ENCODE data around the gene CLCA4. TPM values are rescaled to one million over a fixed set of nuclear protein-coding genes. Genes with fewer than 3 reads are reported as not detected.
"Not testable (repeated sequence)": the region's sequence is repeated elsewhere in the genome, so short reads cannot be mapped to it uniquely, and the experiment has no call there.

Gene CLCA4
- total and polyA plus RNA-seq, 10 donors: 0.03 to 0.22 (median 0.09) TPM; not detected in 6

- Histone ChIP-seq H3K9me3 (no peaks in the 10 kb centered on the region), H3K4me3 (no peak overlapping the region), H3K27ac (no peak overlapping the region), H3K4me1 (no peaks in the 10 kb centered on the region), H3K27me3 (replicated peaks in 1 of 7) (no peaks in the 10 kb centered on the region), H3K36me3 (no peaks in the 10 kb centered on the region)
- WGBS, 5 donors: 64 to 76% (median 70%) methylated on average over 3 of the region's 3 CpGs
- DNase-seq: no peak
- intact Hi-C loops (cut with DNase I; ENCODE audit: low total_unique reads): no loop called here
- TF ChIP-seq POLR2A (IDR thresholded peaks at IDR 0.05) (no peak), CTCF (IDR thresholded peaks at IDR 0.05 in 8 of 11, conservative IDR thresholded peaks at IDR 0.05 in 3 of 11) (no peak), POLR2AphosphoS5 (IDR thresholded peaks at IDR 0.05) (no peak)
Observed at GRCh38 chr1:86583593-86583992, 36.7 kb downstream of the CLCA4 start.

DNA sequence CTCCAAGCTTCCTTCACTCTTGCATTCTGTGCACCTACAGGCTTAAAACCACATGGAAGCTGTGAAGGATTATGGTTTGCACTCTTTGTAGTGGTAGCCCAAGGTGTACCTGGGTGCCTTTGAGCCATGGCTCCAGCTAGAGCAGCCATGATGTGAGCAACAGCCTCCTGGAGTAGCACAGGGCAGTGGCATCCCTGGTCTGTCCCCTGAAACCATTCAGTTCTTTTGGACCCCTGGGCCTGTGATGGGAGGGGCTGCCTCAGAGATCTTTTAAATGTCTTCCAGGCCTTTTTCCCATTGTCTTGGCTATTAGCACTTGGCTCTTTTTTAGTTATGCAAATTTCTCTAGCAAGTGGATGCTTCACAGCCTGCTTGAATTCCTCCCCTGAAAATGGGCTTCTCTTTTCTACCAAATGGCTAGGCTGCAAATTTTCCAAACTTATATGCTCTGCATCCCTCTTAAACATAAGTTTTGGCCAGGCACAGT, 47.4 kb downstream of the CLCA4 start:
- no peaks in the 10 kb centered on the region for H3K36me3 ChIP-seq
- intact Hi-C loops (cut with DNase I; ENCODE audit: low total_unique reads): no loop called here
- TF ChIP-seq POLR2A (IDR thresholded peaks at IDR 0.05) (no peak), CTCF (IDR thresholded peaks at IDR 0.05 in 8 of 11, conservative IDR thresholded peaks at IDR 0.05 in 3 of 11) (no peak), POLR2AphosphoS5 (IDR thresholded peaks at IDR 0.05) (no peak)
- H3K9me3 ChIP-seq: peaks cover 0 to 32% (median 25%) of the 10 kb centered on the region in 8 donors
- no peaks in the 10 kb centered on the region for H3K27me3 ChIP-seq (replicated peaks in 1 of 7)
- no peaks in the 10 kb centered on the region for H3K4me1 ChIP-seq
- H3K27ac ChIP-seq: no peak overlapping the region
- no peak overlapping the region for H3K4me3 ChIP-seq
- DNase-seq: no peak

DNA sequence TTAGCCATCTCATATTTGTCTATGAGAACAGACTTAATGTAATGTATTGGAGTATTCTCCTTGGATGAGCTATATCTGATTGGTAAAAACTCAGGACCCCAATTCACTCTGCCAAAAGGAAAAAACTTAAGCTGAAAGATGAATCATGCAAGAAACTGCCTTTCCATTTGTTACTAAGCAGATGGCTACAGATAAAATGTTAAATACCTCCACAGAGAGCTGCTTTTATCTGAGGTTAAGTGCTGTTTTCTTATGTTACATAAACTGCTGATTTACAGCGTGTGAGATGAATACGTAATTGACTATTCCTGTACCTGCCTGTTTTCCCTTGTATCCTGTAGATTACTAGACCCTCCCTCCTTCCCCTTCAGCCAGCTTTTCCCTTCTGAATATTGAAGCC, 49.3 kb downstream of the CLCA4 start:
- Histone ChIP-seq H3K4me3 (no peak overlapping the region), H3K4me1 (no peaks in the 10 kb centered on the region), H3K27me3 (replicated peaks in 1 of 7) (no peaks in the 10 kb centered on the region), H3K36me3 (no peaks in the 10 kb centered on the region), H3K9me3 (peaks cover 0 to 33% (median 29%) of the 10 kb centered on the region in 8 donors), H3K27ac (no peak overlapping the region)
- intact Hi-C loops (cut with DNase I; ENCODE audit: low total_unique reads): no loop called here
- no peak for DNase-seq
- WGBS, 5 donors: 36 to 89% (median 71%) methylated on average over 2 of the region's 2 CpGs
- TF ChIP-seq CTCF (IDR thresholded peaks at IDR 0.05 in 8 of 11, conservative IDR thresholded peaks at IDR 0.05 in 3 of 11) (no peak), POLR2AphosphoS5 (IDR thresholded peaks at IDR 0.05) (no peak), POLR2A (IDR thresholded peaks at IDR 0.05) (no peak)

DNA sequence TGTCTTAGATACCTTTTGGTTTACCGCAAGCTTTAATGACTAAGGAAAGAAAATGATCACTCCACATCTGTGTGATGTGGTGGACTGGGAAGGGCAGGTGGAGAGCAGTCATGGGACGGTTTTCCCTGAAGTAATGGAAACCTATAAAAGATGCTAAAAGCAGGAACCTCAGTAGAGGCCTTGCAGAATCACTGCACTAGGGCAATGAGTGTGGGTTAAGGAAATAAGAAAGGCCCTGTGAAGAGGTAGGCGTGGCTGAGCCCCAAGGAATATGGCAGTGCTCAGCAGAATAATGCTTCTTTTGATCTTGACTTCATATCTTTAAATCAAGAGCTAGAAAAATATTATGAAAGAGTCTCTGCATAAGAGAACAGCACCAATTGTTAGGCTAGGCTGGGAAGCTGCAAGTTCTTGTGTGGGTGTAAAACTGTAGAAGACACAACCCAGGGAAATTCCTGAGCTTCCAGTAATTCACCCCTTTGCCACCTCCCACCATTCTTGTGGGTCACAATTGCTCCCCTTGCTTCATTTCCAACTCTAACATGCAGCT, 49.9 kb downstream of the CLCA4 start:
- Histone ChIP-seq H3K4me3 (no peak overlapping the region), H3K4me1 (no peaks in the 10 kb centered on the region), H3K27me3 (replicated peaks in 1 of 7) (no peaks in the 10 kb centered on the region), H3K9me3 (peaks cover 0 to 37% (median 32%) of the 10 kb centered on the region in 8 donors), H3K36me3 (no peaks in the 10 kb centered on the region), H3K27ac (no peak overlapping the region)
- 78 to 93% (median 91%) methylated on average over 3 of the region's 3 CpGs for WGBS, 5 donors
- TF ChIP-seq POLR2AphosphoS5 (IDR thresholded peaks at IDR 0.05) (no peak), CTCF (IDR thresholded peaks at IDR 0.05 in 8 of 11, conservative IDR thresholded peaks at IDR 0.05 in 3 of 11) (no peak), POLR2A (IDR thresholded peaks at IDR 0.05) (no peak)
- intact Hi-C loops (cut with DNase I; ENCODE audit: low total_unique reads): no loop called here
- DNase-seq: no peak

DNA sequence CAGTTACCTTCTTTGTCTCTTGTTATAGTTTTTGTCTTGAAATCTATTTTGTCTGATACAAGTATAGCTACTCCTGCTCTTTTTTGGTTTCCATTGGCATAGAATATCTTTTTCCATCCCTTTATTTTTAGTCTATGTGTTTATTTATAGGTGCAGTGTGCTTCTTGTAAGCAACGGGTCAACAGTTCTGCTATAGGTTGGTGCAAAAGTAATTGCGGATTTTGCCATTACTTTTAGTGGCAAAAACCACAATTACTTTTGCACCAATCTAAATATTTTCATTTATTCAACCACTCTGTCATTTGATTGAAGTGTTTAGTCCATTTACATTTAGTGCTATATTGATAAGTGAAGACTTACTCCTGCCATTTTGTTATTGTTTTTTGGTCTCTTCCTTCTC, 59.2 kb downstream of the CLCA4 start:
- H3K4me3 ChIP-seq; H3K27me3 ChIP-seq (replicated peaks in 1 of 7); H3K36me3 ChIP-seq; intact Hi-C loops (cut with DNase I; ENCODE audit: low total_unique reads); H3K4me1 ChIP-seq; H3K27ac ChIP-seq; DNase-seq: not testable (repeated sequence)
- H3K9me3 ChIP-seq: peaks cover 0 to 17% (median 6%) of the 10 kb centered on the region in 8 donors
- 84 to 94% (median 92%) methylated on average over 2 of the region's 2 CpGs for WGBS, 5 donors

Measured in spleen (tissue), 11 donors.